GM19395 (cell line): ENCODE measurements around the gene HS6ST3.
"Not testable (repeated sequence)": the region's sequence is repeated elsewhere in the genome, so short reads cannot be mapped to it uniquely, and the experiment has no call there.

Experiments
- ATAC-seq: cut with Tn5 transposase; IDR thresholded peaks from one replicate; pipeline ENCODE4 v1.9.1; 2021; ENCODE audit warnings: mild to moderate bottlenecking, moderate library complexity; ENCODE audit not compliant: unreplicated experiment

Gene HS6ST3

GRCh38 chr13:96771486-96772367 is 681.8 kb downstream of the HS6ST3 start:
- ATAC-seq = peak; percentile 97

- ATAC-seq = no peak
Measured at GRCh38 chr13:96772426-96772825, 682.5 kb downstream of the HS6ST3 start.

- ATAC-seq = not testable (repeated sequence)
Measured at GRCh38 chr13:96778302-96778701, 688.4 kb downstream of the HS6ST3 start.

GRCh38 chr13:96779691-96780090 is 689.8 kb downstream of the HS6ST3 start:
- ATAC-seq = no peak

GRCh38 chr13:96780105-96780504 is 690.2 kb downstream of the HS6ST3 start:
- no peak for ATAC-seq

- ATAC-seq = no peak
Measured at GRCh38 chr13:96781141-96781540, 691.2 kb downstream of the HS6ST3 start.

- no peak for ATAC-seq
Measured at GRCh38 chr13:96782186-96782585, 692.3 kb downstream of the HS6ST3 start.

- ATAC-seq = no peak
Measured at GRCh38 chr13:96783057-96783456, 693.1 kb downstream of the HS6ST3 start.

- no peak for ATAC-seq
Measured at GRCh38 chr13:96783511-96783910, 693.6 kb downstream of the HS6ST3 start.

GRCh38 chr13:96785986-96786385 is 696.1 kb downstream of the HS6ST3 start:
- ATAC-seq = no peak

- no peak for ATAC-seq
Measured at GRCh38 chr13:96792188-96792587, 702.3 kb downstream of the HS6ST3 start.

- ATAC-seq = no peak
Measured at GRCh38 chr13:96792736-96793403, 703.0 kb downstream of the HS6ST3 start.

- no peak for ATAC-seq
Measured at GRCh38 chr13:96793404-96793755, 703.5 kb downstream of the HS6ST3 start.

GRCh38 chr13:96794669-96795068 is 704.8 kb downstream of the HS6ST3 start:
- no peak for ATAC-seq

GRCh38 chr13:96795670-96796069 is 705.8 kb downstream of the HS6ST3 start:
- no peak for ATAC-seq

- ATAC-seq = no peak
Measured at GRCh38 chr13:96796091-96796633, 706.3 kb downstream of the HS6ST3 start.

GRCh38 chr13:96797136-96797535 is 707.2 kb downstream of the HS6ST3 start:
- no peak for ATAC-seq

- ATAC-seq = no peak
Measured at GRCh38 chr13:96803456-96804100, 713.7 kb downstream of the HS6ST3 start.

GRCh38 chr13:96804174-96804573 is 714.3 kb downstream of the HS6ST3 start:
- no peak for ATAC-seq

GRCh38 chr13:96806746-96807145 is 716.8 kb downstream of the HS6ST3 start:
- no peak for ATAC-seq

- ATAC-seq = no peak
Measured at GRCh38 chr13:96809366-96810096, 719.6 kb downstream of the HS6ST3 start.
